GM12872 (cell line): Measurements from ENCODE around the gene FLNA.

ENCODE experiments used
- CTCF ChIP-seq: IDR thresholded peaks from 3 replicates; pipeline ENCODE4 v1.5.1; 2011; ENCODE audit warnings: low read depth, mild to moderate bottlenecking, low read length, moderate library complexity; ENCODE audit not compliant: insufficient read depth

The FLNA gene

GRCh38 chrX:154371789-154372300 is 2.6 kb downstream of the FLNA start:
- TF ChIP-seq CTCF = no peak

- no peak for TF ChIP-seq CTCF
Observed at GRCh38 chrX:154371017-154371788, 3.2 kb downstream of the FLNA start.

- TF ChIP-seq CTCF = no peak
Observed at GRCh38 chrX:154370300-154371016, 4.0 kb downstream of the FLNA start.

GRCh38 chrX:154369449-154370299 is 4.8 kb downstream of the FLNA start:
- no peak for TF ChIP-seq CTCF

- no peak for TF ChIP-seq CTCF
Observed at GRCh38 chrX:154368630-154369448, 5.6 kb downstream of the FLNA start.

- TF ChIP-seq CTCF = no peak
Observed at GRCh38 chrX:154367474-154368308, 6.7 kb downstream of the FLNA start.
